Endothelial cell of umbilical vein (primary cell): ENCODE results near the gene GEMIN4. TPM values are rescaled to one million over a fixed set of nuclear protein-coding genes. Genes with fewer than 3 reads are reported as not detected.

ENCODE experiments used
- BruUV-seq: library from RNA; stranded (reverse); fragments of 400-500 nt; replicated peaks from 2 replicates; lab custom pipeline; 2021; lab: Mats Ljungman, UMichigan
- CTCF ChIA-PET: fragments of 300-600, 350-600 bp; sonication (Branson Sonifier 250); formaldehyde crosslinking; loops from one replicate; lab custom pipeline; 2021; ENCODE audit warnings: antibody characterized with exemption, inconsistent platforms; lab: Charles Lee
- POLR2A ChIA-PET: fragments of 300-600, 350-600 bp; sonication (Branson Sonifier 250); formaldehyde crosslinking; loops from one replicate; lab custom pipeline; 2021; ENCODE audit warnings: antibody characterized with exemption, inconsistent platforms; lab: Charles Lee
- DNase-seq: peaks from one replicate; pipeline ENCODE4 v3.0.0-alpha.2; 2011; ENCODE audit warnings: low read depth, low spot score
- FAIRE-seq: peaks from 2 replicates; lab custom pipeline; 2011; peaks lifted over from hg19 to GRCh38; lab: Jason Lieb, UNC
- H2AFZ ChIP-seq: 2 replicates; pipeline ENCODE4 v1.6.0; 2012; ENCODE audit warnings: low read depth, low read length, control low read depth, inconsistent platforms
- H3K27ac ChIP-seq: 2 replicates; pipeline ENCODE4 v1.5.1; 2011; ENCODE audit warnings: low read depth, mild to moderate bottlenecking, control low read depth, low read length, moderate library complexity; ENCODE audit not compliant: insufficient read depth
- H3K27me3 ChIP-seq, 2 experiments: 2 replicates each; pipeline versions ENCODE4 v1.6.0 to v1.6.1; 2011; ENCODE audit warnings: low read length in 2 of 2, mixed read lengths in 1 of 2; ENCODE audit not compliant: control insufficient read depth in 2 of 2, insufficient read depth in 2 of 2
- H3K36me3 ChIP-seq, 2 experiments: 2 replicates in 1 of 2; 3 replicates in 1 of 2; pipeline ENCODE4 v1.5.1; 2011; ENCODE audit warnings: low read length in 2 of 2, mild to moderate bottlenecking in 1 of 2, moderate library complexity in 1 of 2; ENCODE audit not compliant: control insufficient read depth in 2 of 2, insufficient read depth in 2 of 2; ENCODE audit errors: extremely low read depth in 1 of 2
- H3K4me1 ChIP-seq: 3 replicates; pipeline ENCODE4 v1.5.1; 2011; ENCODE audit warnings: mild to moderate bottlenecking, low read length; ENCODE audit not compliant: control insufficient read depth, insufficient read depth; ENCODE audit errors: extremely low read depth
- H3K4me2 ChIP-seq: 2 replicates; pipeline ENCODE4 v1.6.1; 2011; ENCODE audit warnings: low read length, control low read depth, mixed read lengths; ENCODE audit not compliant: insufficient read depth
- H3K4me3 ChIP-seq, 3 experiments: fragments of 200-600 bp in 1 of 3; sonication (generic), shearing (Covaris generic) in 1 of 3; replicated peaks in 1 of 3; 2 replicates each; pipeline ENCODE4 v1.5.1; 2011 to 2016; ENCODE audit warnings: control low read depth in 3 of 3, low read length in 3 of 3, mild to moderate bottlenecking in 2 of 3, inconsistent platforms in 1 of 3, low read depth in 1 of 3, moderate library complexity in 1 of 3; ENCODE audit not compliant: insufficient read depth in 1 of 3
- H3K79me2 ChIP-seq: 2 replicates; pipeline ENCODE4 v1.6.0; 2012; ENCODE audit warnings: low read length, inconsistent platforms; ENCODE audit not compliant: control insufficient read depth, insufficient read depth
- H3K9ac ChIP-seq: replicated peaks from 2 replicates; pipeline ENCODE3; 2011; ENCODE audit warnings: low read length, control low read depth; ENCODE audit not compliant: insufficient read depth; ENCODE audit errors: extremely low read depth
- H3K9me1 ChIP-seq: replicated peaks from 3 replicates; pipeline ENCODE4 v1.6.0; 2011; ENCODE audit warnings: mild to moderate bottlenecking, low read length; ENCODE audit not compliant: control insufficient read depth, insufficient read depth; ENCODE audit errors: extremely low read depth
- H3K9me3 ChIP-seq: replicated peaks from 2 replicates; pipeline ENCODE4 v1.5.1; 2012; ENCODE audit warnings: low read length, inconsistent platforms; ENCODE audit not compliant: control insufficient read depth, insufficient read depth
- H4K20me1 ChIP-seq: replicated peaks from 2 replicates; pipeline ENCODE3; 2011; ENCODE audit warnings: mild to moderate bottlenecking, low read length; ENCODE audit not compliant: control insufficient read depth, insufficient read depth; ENCODE audit errors: extremely low read depth
- EZH2 ChIP-seq: IDR thresholded peaks from 2 replicates; pipeline ENCODE4 v1.6.1; 2012; ENCODE audit warnings: borderline replicate concordance, low read depth, mild to moderate bottlenecking, moderate library complexity, low read length, inconsistent platforms; ENCODE audit not compliant: severe bottlenecking
- FOS ChIP-seq: IDR thresholded peaks from 2 replicates; pipeline ENCODE4 v1.6.1; 2011; ENCODE audit warnings: mild to moderate bottlenecking, low read length, moderate library complexity, borderline replicate concordance; ENCODE audit not compliant: insufficient read depth
- GATA2 ChIP-seq: IDR thresholded peaks from 2 replicates; pipeline ENCODE4 v1.7.0; 2011; ENCODE audit warnings: low read depth, mild to moderate bottlenecking, moderate library complexity, mixed read lengths, low read length; ENCODE audit not compliant: insufficient read length, insufficient read depth
- JUN ChIP-seq: IDR thresholded peaks from 2 replicates; pipeline ENCODE4 v1.6.1; 2011; ENCODE audit warnings: borderline replicate concordance, low read depth; ENCODE audit not compliant: insufficient read length, insufficient read depth
- MYC ChIP-seq: IDR thresholded peaks from one replicate; pipeline ENCODE4 v1.6.1; 2011; ENCODE audit warnings: mild to moderate bottlenecking, low read depth, low read length
- POLR2A ChIP-seq: IDR thresholded peaks from 2 replicates; pipeline ENCODE4 v1.6.1; 2012; ENCODE audit warnings: low read depth, mild to moderate bottlenecking, control low read depth, low read length
- dilution Hi-C: fragments of 300-500 bp; cut with MboI; formaldehyde crosslinking; loops from one replicate; pipeline ENCODE4 v1.15.0; 2019; ENCODE audit warnings: low sequenced_read_pairs; ENCODE audit not compliant: extremely low pct_ligation_motif_present
- intact Hi-C: fragments of 100-400 bp; cut with micrococcal nuclease; formaldehyde crosslinking; loops from one replicate; pipeline ENCODE4 v1.10.0; 2022
- polyA plus RNA-seq, 4 experiments: library from polyadenylated mRNA; depleted of rRNA in 3 of 4; stranded (reverse) in 3 of 4; unstranded in 1 of 4; fragments of >200 nt; gene quantifications; 2 replicates each; pipeline versions ENCODE4 v1.2.1 to v1.2.3, GENCODE V29; 2011 to 2012; ENCODE audit warnings: missing spikeins in 1 of 4
- total RNA-seq: library from RNA; stranded (reverse); gene quantifications from 2 replicates; pipeline ENCODE4 v1.2.3, GENCODE V29; 2021
- TF ChIP-seq, protein P1 (sequence below), 2 donors: IDR thresholded peaks; 1 replicate in 1 of 2; 2 replicates in 1 of 2; pipeline ENCODE4 v1.5.1; 2011; ENCODE audit warnings: low read length in 2 of 2, mild to moderate bottlenecking in 2 of 2, moderate library complexity in 2 of 2, control low read depth in 1 of 2, inconsistent platforms in 1 of 2, low read depth in 1 of 2; ENCODE audit not compliant: insufficient read depth in 1 of 2; ENCODE audit errors: extremely low read depth in 1 of 2
- TF ChIP-seq, protein P2 (sequence below): IDR thresholded peaks from 2 replicates; pipeline ENCODE4 v1.6.1; 2011; ENCODE audit not compliant: insufficient read depth, insufficient read length

The GEMIN4 gene
- total and polyA plus RNA-seq, 2 donors (not counting 3 experiments of a cell fraction or from before 2014, with no cell fraction given) = 23.5 to 29.9 TPM

DNA sequence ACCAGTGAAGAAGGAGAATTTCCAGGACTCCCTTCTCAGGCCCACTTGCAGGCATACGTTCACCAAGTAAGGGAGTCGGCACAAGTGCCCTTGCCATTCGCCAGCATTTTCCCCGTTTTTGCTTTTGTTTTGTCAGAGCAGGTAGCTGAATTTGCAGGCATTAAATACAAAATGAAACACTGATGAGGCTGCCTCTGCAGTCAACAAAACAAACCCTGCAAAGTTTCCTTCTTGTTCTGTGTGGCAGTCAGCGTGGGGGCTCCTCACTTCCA is 22.2 kb upstream of the GEMIN4 start:
- no peaks in the 10 kb centered on the region for H3K4me1 ChIP-seq
- H3K27ac ChIP-seq = no peak overlapping the region
- FAIRE-seq = no peak
- H3K27me3 ChIP-seq = no peaks in the 10 kb centered on the region
- H3K9me3 ChIP-seq = no peaks in the 10 kb centered on the region
- no peaks in the 10 kb centered on the region for H3K9me1 ChIP-seq
- TF ChIP-seq FOS = no peak
- no peak for TF ChIP-seq EZH2
- TF ChIP-seq, protein P1, sequence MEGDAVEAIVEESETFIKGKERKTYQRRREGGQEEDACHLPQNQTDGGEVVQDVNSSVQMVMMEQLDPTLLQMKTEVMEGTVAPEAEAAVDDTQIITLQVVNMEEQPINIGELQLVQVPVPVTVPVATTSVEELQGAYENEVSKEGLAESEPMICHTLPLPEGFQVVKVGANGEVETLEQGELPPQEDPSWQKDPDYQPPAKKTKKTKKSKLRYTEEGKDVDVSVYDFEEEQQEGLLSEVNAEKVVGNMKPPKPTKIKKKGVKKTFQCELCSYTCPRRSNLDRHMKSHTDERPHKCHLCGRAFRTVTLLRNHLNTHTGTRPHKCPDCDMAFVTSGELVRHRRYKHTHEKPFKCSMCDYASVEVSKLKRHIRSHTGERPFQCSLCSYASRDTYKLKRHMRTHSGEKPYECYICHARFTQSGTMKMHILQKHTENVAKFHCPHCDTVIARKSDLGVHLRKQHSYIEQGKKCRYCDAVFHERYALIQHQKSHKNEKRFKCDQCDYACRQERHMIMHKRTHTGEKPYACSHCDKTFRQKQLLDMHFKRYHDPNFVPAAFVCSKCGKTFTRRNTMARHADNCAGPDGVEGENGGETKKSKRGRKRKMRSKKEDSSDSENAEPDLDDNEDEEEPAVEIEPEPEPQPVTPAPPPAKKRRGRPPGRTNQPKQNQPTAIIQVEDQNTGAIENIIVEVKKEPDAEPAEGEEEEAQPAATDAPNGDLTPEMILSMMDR (IDR thresholded peaks at IDR 0.05; ENCODE audit: extremely low read depth in 1 of 2, insufficient read depth in 1 of 2, low read depth in 1 of 2, low read length in 2 of 2) = no peak
- TF ChIP-seq MYC = no peak
- TF ChIP-seq, protein P2, sequence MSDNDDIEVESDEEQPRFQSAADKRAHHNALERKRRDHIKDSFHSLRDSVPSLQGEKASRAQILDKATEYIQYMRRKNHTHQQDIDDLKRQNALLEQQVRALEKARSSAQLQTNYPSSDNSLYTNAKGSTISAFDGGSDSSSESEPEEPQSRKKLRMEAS = no peak
- no peak for TF ChIP-seq JUN
- no peak for TF ChIP-seq POLR2A
- no peak for TF ChIP-seq GATA2
- no peak overlapping the region for H3K4me3 ChIP-seq
- H3K9ac ChIP-seq = no peak overlapping the region
- no peak for DNase-seq
- peaks cover 3% of the 10 kb centered on the region for H3K79me2 ChIP-seq
- no TSS peak for BruUV-seq
- intact Hi-C loops (no loop called here), dilution Hi-C loops (no loop called here)
- H4K20me1 ChIP-seq = peaks cover 2% of the 10 kb centered on the region
- H3K4me2 ChIP-seq = no peak overlapping the region
- H2AFZ ChIP-seq = no peak overlapping the region
- CTCF ChIA-PET = interaction anchor here (0.9 to 2.3 kb wide), 2 partner anchors 222 to 362 kb away, joined by 3 to 6 read pairs; partner anchors contain the start of gene TIMM22
- peaks cover 16 to 41% of the 10 kb centered on the region in 2 experiments for H3K36me3 ChIP-seq
- POLR2A ChIA-PET = no interaction called here
